ENCODE data around the gene ANK2.

- no peak for TF ChIP-seq CTCF (IDR thresholded peaks at IDR 0.05; ENCODE audit: insufficient read depth, low read length)
- peak; percentile 91 for TF ChIP-seq POLR2AphosphoS5 (IDR thresholded peaks at IDR 0.05; ENCODE audit: low read depth)
- TF ChIP-seq SPI1 (IDR thresholded peaks at IDR 0.05; ENCODE audit: borderline replicate concordance, low read depth): peak; percentile 62; the same call in 1 of the 2 replicates
- TF ChIP-seq REST (IDR thresholded peaks at IDR 0.05; ENCODE audit: insufficient replicate concordance, low read depth): no peak
Measured at GRCh38 chr4:113355550-113356371, 306.3 kb downstream of the ANK2 start.
